Measurements from ENCODE around the gene RHOU. TPM values are rescaled to one million over a fixed set of nuclear protein-coding genes. Genes with fewer than 3 reads are reported as not detected.

RHOU gene
- polyA plus RNA-seq, 2 of the 4 experiments (the other 2 are of a cell fraction): 11.5 to 14.7 TPM

GRCh38 chr1:228739826-228740225 lies 4.5 kb downstream of the RHOU start (continued):
- TF ChIP-seq REST (IDR thresholded peaks at IDR 0.05): no peak
- no peak for TF ChIP-seq MYC (IDR thresholded peaks at IDR 0.05; ENCODE audit: borderline replicate concordance, low read length)
- TF ChIP-seq, protein P1, sequence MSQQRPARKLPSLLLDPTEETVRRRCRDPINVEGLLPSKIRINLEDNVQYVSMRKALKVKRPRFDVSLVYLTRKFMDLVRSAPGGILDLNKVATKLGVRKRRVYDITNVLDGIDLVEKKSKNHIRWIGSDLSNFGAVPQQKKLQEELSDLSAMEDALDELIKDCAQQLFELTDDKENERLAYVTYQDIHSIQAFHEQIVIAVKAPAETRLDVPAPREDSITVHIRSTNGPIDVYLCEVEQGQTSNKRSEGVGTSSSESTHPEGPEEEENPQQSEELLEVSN (IDR thresholded peaks at IDR 0.05; ENCODE audit: borderline replicate concordance, low read depth): no peak
- TF ChIP-seq HOXB13 (CRISPR knock-in tag; IDR thresholded peaks at IDR 0.05; ENCODE audit: low read depth): no peak

DNA sequence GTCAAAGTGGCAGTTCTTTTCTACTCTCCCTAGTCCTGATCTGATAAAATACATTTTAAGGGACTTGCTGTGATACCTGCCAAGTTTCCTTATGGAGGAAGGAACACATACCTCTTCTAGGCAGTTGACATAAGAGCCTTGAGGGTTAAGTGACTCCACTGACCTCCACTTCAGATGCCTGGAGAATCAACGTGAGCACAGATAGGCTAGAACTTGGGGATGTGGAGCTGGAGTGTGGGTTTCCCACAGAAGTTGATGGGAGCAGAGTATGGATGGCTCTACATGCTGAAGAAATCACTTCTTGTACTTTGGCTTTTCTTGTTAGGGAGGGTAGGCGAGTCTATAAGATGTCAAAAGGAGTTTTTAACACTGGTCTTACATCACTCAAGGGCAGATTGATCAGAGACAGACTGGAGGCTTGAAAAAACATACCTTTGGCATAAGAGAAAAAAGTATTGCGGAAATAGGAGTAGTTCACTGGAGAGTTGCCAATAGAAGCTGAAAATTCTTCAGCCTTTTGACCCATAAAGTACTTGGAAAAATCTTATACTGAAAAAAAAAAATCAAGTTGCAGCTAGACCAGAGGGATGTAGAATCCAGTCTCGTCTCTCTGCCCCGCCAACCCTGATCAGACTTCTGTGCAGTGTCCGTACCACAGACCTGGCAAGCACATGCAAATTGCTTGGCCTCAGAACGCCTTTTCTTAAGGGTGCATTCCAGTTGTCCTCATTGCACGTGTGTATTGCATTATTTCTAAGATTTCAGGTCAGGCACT lies 5.5 kb downstream of the RHOU start:
- TF ChIP-seq HEYL (CRISPR knock-in tag; IDR thresholded peaks at IDR 0.05) (no peak), CEBPB (IDR thresholded peaks at IDR 0.05) (no peak), MAX (IDR thresholded peaks at IDR 0.05) (no peak), FOSB (CRISPR knock-in tag; IDR thresholded peaks at IDR 0.05) (no peak), CBX8 (IDR thresholded peaks at IDR 0.05) (no peak), RCOR1 (IDR thresholded peaks at IDR 0.05; ENCODE audit: low read depth, low read length) (no peak), HOXB13 (CRISPR knock-in tag; IDR thresholded peaks at IDR 0.05; ENCODE audit: low read depth) (no peak), HOXB5 (CRISPR knock-in tag; IDR thresholded peaks at IDR 0.05) (no peak), RARB (CRISPR knock-in tag; IDR thresholded peaks at IDR 0.05) (no peak), ESRRA (IDR thresholded peaks at IDR 0.05; ENCODE audit: borderline replicate concordance, low read length) (no peak), HOXA7 (CRISPR knock-in tag; IDR thresholded peaks at IDR 0.05) (no peak), SREBF2 (IDR thresholded peaks at IDR 0.05) (no peak), GATA3 (IDR thresholded peaks at IDR 0.05; ENCODE audit: borderline replicate concordance) (no peak), RAD21 (conservative IDR thresholded peaks at IDR 0.05 in 1 of 2, IDR thresholded peaks at IDR 0.05 in 1 of 2) (no peak), JUNB (IDR thresholded peaks at IDR 0.05) (no peak), HDAC2 (IDR thresholded peaks at IDR 0.05) (no peak), NFE2L2 (conservative IDR thresholded peaks at IDR 0.05; ENCODE audit: low read length) (no peak)
- TF ChIP-seq, protein P2, sequence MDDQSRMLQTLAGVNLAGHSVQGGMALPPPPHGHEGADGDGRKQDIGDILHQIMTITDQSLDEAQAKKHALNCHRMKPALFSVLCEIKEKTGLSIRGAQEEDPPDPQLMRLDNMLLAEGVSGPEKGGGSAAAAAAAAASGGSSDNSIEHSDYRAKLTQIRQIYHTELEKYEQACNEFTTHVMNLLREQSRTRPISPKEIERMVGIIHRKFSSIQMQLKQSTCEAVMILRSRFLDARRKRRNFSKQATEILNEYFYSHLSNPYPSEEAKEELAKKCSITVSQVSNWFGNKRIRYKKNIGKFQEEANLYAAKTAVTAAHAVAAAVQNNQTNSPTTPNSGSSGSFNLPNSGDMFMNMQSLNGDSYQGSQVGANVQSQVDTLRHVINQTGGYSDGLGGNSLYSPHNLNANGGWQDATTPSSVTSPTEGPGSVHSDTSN (IDR thresholded peaks at IDR 0.05): no peak
- TF ChIP-seq, protein P3, sequence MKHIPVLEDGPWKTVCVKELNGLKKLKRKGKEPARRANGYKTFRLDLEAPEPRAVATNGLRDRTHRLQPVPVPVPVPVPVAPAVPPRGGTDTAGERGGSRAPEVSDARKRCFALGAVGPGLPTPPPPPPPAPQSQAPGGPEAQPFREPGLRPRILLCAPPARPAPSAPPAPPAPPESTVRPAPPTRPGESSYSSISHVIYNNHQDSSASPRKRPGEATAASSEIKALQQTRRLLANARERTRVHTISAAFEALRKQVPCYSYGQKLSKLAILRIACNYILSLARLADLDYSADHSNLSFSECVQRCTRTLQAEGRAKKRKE (CRISPR knock-in tag; IDR thresholded peaks at IDR 0.05; ENCODE audit: low read depth): no peak
- ChIA-PET POLR2A (no interaction called here), CTCF (interaction anchor here (1.5 kb wide), 1 partner anchor 486 kb away, joined by 4 read pairs; no protein-coding TSS in a partner anchor)
- ATAC-seq (no peak), DNase-seq (ENCODE audit: low read depth in 1 of 2, low spot score in 1 of 2) (no peak), FAIRE-seq (no peak)
- Histone ChIP-seq H3K4me2 (no peak overlapping the region), H3K4me1 (peaks cover 18% of the 10 kb centered on the region; the same call in 2 of the 3 replicates), H3K27ac (no peak overlapping the region), H3K9me3 (no peaks in the 10 kb centered on the region), H3K4me3 (no peak overlapping the region)
- 83% methylated on average over 8 of the region's 8 CpGs for WGBS (ENCODE audit: missing lambda C conversion rate)

Data from A549 (cell line).